Ectodermal cell (in vitro differentiated cells): ENCODE measurements around the gene HGF.

Source experiments
- H3K27ac ChIP-seq: 2 replicates; pipeline ENCODE4 v1.7.0; 2013; ENCODE audit warnings: mild to moderate bottlenecking, low read depth, low read length; ENCODE audit not compliant: insufficient read depth, poor library complexity, severe bottlenecking
- H3K27me3 ChIP-seq: 2 replicates; pipeline ENCODE4 v1.7.0; 2013; ENCODE audit warnings: mild to moderate bottlenecking, low read length; ENCODE audit not compliant: insufficient read depth, control insufficient read depth, poor library complexity, severe bottlenecking
- H3K36me3 ChIP-seq: one replicate; pipeline ENCODE4 v1.7.0; 2013; ENCODE audit warnings: low read length; ENCODE audit not compliant: control insufficient read depth, insufficient read depth
- H3K4me1 ChIP-seq: one replicate; pipeline ENCODE4 v1.7.0; 2013; ENCODE audit warnings: low read length; ENCODE audit not compliant: control insufficient read depth, insufficient read depth
- H3K4me3 ChIP-seq: 2 replicates; pipeline ENCODE4 v1.7.0; 2013; ENCODE audit warnings: low read depth, low read length, control low read depth; ENCODE audit not compliant: insufficient read depth
- H3K9me3 ChIP-seq: 2 replicates; pipeline ENCODE4 v1.7.0; 2013; ENCODE audit warnings: mild to moderate bottlenecking, low read length, moderate library complexity; ENCODE audit not compliant: control insufficient read depth
- WGBS, 2 experiments: methylation state at CpG; one replicate each; pipeline ENCODE4 v1.1.7; 2013; ENCODE audit warnings: missing lambda C conversion rate in 2 of 2; 5-methylcytosine and 5-hydroxymethylcytosine counted together

The HGF gene

DNA sequence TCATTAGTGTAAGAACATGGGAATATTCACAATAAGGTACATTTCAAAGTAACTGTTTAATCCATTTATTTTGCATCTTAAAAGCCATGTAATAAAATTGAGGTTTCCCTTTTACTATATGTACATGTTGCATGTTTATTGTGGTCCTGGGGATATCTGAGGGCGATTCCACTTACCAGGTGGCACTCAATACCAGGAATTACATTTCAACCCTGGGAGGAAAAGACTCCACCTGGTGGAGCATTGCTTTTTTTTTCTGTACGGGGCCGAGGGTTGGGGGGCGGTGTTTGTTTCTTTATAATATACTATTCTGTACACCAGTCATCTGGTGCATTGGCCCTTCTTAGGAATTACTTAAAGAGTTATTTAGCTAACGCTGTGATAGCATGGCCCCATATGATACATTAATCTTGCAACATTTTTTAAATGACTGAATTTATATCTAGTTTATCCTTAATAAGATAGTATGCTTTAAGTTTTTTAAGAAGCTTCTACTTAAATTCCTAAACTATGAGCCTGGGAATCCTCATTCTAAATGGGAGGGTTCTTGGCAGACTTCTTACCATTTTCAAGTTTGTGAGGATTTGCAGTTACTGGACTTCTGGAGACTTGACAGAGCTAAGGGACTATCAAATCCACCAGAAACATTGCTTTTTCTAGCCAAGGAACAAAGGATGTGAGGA is 7.2 kb upstream of the HGF start:
- H3K36me3 ChIP-seq: no peaks in the 10 kb centered on the region
- H3K27ac ChIP-seq: no peak overlapping the region
- WGBS, 2 experiments: 60 to 100% methylated on average over 1 of the region's 5 CpGs
- H3K27me3 ChIP-seq: no peaks in the 10 kb centered on the region
- no peaks in the 10 kb centered on the region for H3K4me1 ChIP-seq
- H3K4me3 ChIP-seq: no peak overlapping the region
- H3K9me3 ChIP-seq: no peaks in the 10 kb centered on the region

DNA sequence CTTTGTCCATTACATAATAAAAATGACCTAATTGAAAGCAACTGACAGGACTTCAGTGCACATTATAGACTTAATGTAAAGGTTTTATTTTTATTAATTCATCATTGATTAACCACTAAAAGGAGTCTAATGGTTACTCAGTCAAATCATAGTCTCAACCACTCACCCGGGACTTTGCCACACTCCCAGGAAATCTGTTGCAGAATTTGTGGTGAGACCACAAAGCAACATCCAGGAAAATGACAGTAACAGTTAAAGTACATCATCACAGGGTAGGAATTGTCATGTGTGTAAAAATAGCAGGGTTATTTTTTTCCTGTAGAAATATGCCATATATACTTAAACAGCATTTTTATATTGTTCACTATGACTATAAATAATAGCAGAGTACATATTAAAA is 6.3 kb upstream of the HGF start:
- no peak overlapping the region for H3K4me3 ChIP-seq
- H3K27ac ChIP-seq: no peak overlapping the region
- no peaks in the 10 kb centered on the region for H3K27me3 ChIP-seq
- H3K9me3 ChIP-seq: no peaks in the 10 kb centered on the region
- H3K36me3 ChIP-seq: no peaks in the 10 kb centered on the region
- H3K4me1 ChIP-seq: no peaks in the 10 kb centered on the region
- 92% methylated on average over 1 of the region's 1 CpG; no CpG with 5 or more reads in 1 of the 2 experiments for WGBS, 2 experiments

DNA sequence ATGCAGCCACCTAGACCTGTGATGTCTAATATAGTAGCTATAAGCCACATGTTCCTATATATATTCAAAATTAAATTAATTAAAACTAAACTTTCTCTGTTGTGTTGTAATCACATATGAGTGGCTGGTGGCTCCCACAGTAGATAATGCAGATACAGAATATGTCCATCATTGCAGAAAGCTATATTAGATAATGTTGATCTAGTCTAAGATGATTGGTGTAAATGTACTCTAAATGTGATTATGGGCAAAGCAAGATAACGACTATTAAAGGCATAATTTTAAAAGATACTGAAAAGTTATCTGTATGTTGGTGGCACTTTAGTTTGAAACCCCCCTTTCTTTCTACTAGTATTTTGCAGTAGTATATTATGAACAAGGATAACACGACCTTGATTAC is 5.7 kb upstream of the HGF start:
- H3K27me3 ChIP-seq: no peaks in the 10 kb centered on the region
- H3K4me3 ChIP-seq: no peak overlapping the region
- H3K27ac ChIP-seq: no peak overlapping the region
- H3K4me1 ChIP-seq: no peaks in the 10 kb centered on the region
- no peaks in the 10 kb centered on the region for H3K9me3 ChIP-seq
- WGBS, 2 experiments: 90 to 92% methylated on average over 1 to 2 of the region's 2 CpGs
- no peaks in the 10 kb centered on the region for H3K36me3 ChIP-seq

DNA sequence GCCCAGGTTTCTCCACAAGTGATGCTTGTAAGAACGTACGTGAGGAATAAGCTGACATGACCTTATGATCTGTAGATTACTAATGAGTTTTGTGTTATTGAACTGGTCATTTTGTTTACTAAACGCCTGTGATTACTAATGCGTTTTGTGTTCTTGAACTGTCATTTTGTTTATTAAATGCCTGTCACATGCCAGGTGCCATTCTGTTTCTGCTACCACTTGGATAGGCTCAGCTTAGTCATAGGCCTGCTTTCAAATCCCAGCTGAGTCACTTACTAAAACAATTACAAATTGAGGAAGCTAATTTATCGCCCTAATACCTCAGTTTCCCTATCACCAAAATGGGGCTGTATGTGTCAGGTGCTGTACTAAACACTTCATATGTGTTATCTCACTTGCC is 4.7 kb upstream of the HGF start:
- 94 to 95% methylated on average over 5 of the region's 5 CpGs for WGBS, 2 experiments
- no peaks in the 10 kb centered on the region for H3K36me3 ChIP-seq
- H3K27ac ChIP-seq: no peak overlapping the region
- no peaks in the 10 kb centered on the region for H3K9me3 ChIP-seq
- H3K4me1 ChIP-seq: no peaks in the 10 kb centered on the region
- no peaks in the 10 kb centered on the region for H3K27me3 ChIP-seq
- no peak overlapping the region for H3K4me3 ChIP-seq

DNA sequence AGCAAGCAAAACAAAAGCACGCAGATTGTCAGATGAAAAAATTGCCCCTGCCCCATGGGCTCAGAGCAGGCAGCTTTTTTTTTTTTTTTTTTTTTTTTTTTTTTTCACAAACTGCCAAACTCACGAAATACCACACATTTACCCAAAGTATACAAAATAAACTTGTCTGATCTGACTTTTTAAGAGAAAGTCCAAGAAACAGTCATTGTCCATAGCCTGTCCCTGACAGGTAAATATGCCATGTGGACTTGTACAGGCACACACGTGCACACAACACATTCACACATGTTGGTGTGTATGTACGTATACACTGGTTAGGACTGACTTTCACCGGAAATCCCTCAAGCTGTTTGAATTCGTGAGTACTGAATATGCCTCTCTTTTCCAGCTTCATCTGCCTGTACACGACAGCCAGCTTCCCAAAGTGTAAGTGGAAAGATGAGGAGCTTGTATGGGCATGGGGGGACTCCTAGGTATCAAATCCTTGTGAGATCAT is 929 bp upstream of the HGF start:
- Histone ChIP-seq H3K9me3 (no peaks in the 10 kb centered on the region), H3K27me3 (no peaks in the 10 kb centered on the region), H3K36me3 (no peaks in the 10 kb centered on the region), H3K4me3 (no peak overlapping the region), H3K4me1 (no peaks in the 10 kb centered on the region), H3K27ac (no peak overlapping the region)
- 96 to 97% methylated on average over 7 of the region's 7 CpGs for WGBS, 2 experiments

DNA sequence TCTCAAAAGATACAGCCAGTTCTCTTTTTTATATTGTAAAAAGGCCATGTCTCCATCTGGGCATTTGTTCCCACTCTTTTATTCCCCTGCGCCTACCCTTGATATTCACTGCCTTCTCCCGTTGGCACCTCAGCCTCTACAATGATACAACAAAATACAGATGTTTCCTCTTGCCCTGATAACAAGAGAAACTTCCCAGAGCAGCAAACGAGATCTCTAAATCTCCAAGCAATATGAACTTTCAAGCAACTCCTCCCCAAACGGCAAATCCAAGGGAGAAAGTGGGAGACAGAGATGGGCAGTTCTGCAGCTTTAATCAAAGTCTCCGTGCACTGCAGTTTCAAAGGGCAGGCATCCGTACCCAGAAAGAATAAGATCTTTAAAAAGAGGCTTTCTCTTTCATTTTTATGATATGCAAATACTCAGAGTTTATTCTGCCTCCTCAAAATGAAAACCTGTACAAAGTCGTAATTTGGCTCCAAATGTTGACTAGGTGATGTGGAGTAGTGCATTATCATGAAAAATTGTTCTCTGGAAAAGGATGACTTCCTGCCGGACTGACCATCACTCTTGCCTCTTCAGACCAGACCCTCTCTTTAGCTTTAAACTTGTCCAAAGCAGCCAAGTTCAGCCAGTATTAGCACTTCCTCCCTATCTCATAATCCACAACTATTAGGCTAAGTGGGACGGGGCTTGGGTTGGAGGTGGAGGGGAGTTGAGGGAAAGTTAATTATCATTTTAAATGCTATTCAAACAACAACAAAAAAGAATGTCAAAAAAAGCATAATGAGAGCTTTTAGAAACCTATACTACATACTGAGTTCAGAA is 682 bp downstream of the HGF start:
- no peak overlapping the region for H3K4me3 ChIP-seq
- 83 to 86% methylated on average over 8 of the region's 9 CpGs for WGBS, 2 experiments

DNA sequence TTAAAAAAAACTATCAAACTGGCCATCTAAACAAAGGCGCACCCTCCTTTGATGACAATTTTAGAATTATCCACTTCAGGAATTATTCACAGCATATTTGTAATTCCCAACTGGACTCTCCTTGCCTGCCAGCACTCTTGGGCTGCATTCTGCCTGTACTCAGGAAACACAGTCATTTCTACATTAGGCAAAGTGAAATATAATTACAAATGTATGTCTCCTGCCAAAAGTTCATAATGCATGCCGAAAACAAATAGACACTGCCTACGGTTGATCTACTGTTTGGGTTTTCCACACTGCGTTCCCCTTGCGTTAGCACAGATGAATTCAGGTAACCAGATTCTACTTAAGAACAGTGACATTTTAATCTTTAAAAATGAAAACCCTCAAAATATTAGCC is 1.9 kb downstream of the HGF start:
- WGBS, 2 experiments: 93 to 96% methylated on average over 5 of the region's 5 CpGs

More for the DNA sequence above, 682 bp downstream of the HGF start:
- no peaks in the 10 kb centered on the region for H3K9me3 ChIP-seq
- H3K27ac ChIP-seq: no peak overlapping the region
- no peaks in the 10 kb centered on the region for H3K27me3 ChIP-seq
- no peaks in the 10 kb centered on the region for H3K36me3 ChIP-seq
- no peaks in the 10 kb centered on the region for H3K4me1 ChIP-seq

DNA sequence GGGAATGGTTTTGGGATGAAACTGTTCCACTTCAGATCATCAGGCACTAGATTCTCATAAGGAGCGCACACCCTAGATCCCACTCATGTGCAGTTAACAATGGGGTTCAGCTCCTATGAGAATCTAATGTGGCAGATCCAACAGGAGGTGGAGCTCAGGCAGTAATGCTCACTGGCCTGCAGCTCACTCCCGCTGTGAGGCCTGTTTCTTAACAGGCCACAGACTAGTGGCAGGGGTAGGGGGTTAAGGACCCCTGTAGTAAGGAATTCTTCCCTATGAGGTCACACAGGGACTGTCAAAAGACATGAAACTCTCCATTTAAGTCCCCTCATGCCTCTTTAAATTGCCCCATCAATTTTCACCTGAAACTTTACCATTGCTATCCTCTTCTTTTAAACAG is 8.0 kb downstream of the HGF start:
- Histone ChIP-seq H3K4me1 (no peaks in the 10 kb centered on the region), H3K4me3 (no peak overlapping the region), H3K9me3 (no peaks in the 10 kb centered on the region), H3K36me3 (no peaks in the 10 kb centered on the region), H3K27ac (no peak overlapping the region), H3K27me3 (no peaks in the 10 kb centered on the region)
- WGBS, 2 experiments: 49 to 56% methylated on average over 2 of the region's 2 CpGs

More for the DNA sequence above, 1.9 kb downstream of the HGF start:
- no peak overlapping the region for H3K4me3 ChIP-seq
- H3K27me3 ChIP-seq: no peaks in the 10 kb centered on the region
- H3K36me3 ChIP-seq: no peaks in the 10 kb centered on the region
- H3K4me1 ChIP-seq: no peaks in the 10 kb centered on the region
- H3K27ac ChIP-seq: no peak overlapping the region
- no peaks in the 10 kb centered on the region for H3K9me3 ChIP-seq

DNA sequence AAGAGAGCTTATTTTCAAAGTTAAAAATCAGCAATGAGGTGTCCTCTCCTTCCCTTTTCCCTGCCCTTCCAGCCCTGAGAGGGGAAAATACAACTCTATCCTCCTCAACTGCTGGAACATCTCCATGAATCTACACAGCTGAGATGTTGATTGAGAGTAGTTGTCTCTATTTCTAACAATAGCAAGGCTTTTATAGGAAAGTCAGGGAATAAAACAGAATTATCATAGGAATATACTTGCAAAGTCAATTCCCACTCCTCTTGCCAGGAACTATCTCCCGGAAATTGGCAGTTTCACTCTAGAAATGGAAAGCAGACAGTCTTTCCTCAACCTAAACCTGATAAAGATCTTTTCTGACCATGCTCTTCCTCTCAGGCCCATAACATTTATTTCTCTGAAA is 8.8 kb downstream of the HGF start:
- Histone ChIP-seq H3K4me3 (no peak overlapping the region), H3K9me3 (no peaks in the 10 kb centered on the region), H3K4me1 (no peaks in the 10 kb centered on the region), H3K27ac (no peak overlapping the region), H3K36me3 (no peaks in the 10 kb centered on the region), H3K27me3 (no peaks in the 10 kb centered on the region)
- 88 to 98% methylated on average over 1 of the region's 1 CpG for WGBS, 2 experiments

DNA sequence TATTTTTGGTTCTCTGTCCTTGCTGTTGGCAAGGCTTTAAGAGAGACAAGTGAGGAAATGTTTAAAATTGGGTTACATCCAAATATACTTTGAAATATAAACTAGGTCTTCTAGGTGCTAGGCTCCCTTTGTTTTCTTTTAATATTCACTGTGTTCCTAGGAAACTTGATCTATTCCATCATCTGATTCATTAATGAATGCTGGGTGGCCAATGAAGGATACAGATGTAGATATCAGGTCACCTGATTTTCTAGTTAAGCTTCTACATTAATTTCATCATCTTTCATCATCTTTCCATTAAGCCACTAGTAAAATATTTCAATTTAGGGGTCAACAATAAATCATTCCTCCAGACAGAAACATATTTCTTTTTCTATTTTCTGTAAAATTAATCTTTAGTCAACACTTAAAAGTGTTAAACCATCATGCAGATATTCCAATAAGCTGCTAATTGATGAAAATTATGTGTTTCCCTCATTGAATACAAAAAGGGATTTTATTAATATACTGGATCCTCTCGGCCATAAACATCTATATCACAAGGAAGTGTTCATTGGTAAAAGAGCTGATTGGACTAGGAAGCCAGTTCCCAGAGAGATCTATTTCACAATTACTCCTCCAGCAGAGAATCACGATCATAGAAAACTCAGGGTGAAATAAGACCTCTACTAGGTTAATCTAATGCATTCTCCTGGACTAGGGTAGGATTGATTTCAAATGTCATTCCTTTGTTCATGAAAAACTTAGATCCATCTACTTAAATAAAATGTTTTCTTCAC is 14.7 kb downstream of the HGF start:
- Histone ChIP-seq H3K4me1 (no peaks in the 10 kb centered on the region), H3K36me3 (no peaks in the 10 kb centered on the region), H3K27ac (no peak overlapping the region), H3K9me3 (no peaks in the 10 kb centered on the region), H3K27me3 (no peaks in the 10 kb centered on the region), H3K4me3 (no peak overlapping the region)
- WGBS, 2 experiments: 80 to 89% methylated on average over 1 to 2 of the region's 2 CpGs
